Smooth muscle cell (in vitro differentiated cells): ENCODE measurements around the gene HIVEP1. TPM values are rescaled to one million over a fixed set of nuclear protein-coding genes. Genes with fewer than 3 reads are reported as not detected.
A peak's percentile ranks its signal among the peaks of the same experiment; 100 is the strongest.

Experiments
- DNase-seq: peaks from one replicate; lab custom pipeline; 2025; ENCODE audit not compliant: unreplicated experiment; lab: John Stamatoyannopoulos, UW
- H2AFZ ChIP-seq: fragments of 200-600 bp; sonication (generic); 2 replicates; pipeline ENCODE4 v1.6.0; 2016; ENCODE audit warnings: antibody characterized with exemption, low read depth, mild to moderate bottlenecking
- H3F3A ChIP-seq: fragments of 200-600 bp; sonication (generic); 2 replicates; pipeline ENCODE4 v1.6.0; 2017; ENCODE audit warnings: antibody characterized with exemption, low read depth
- H3K27ac ChIP-seq: fragments of 200-600 bp; sonication (generic); 2 replicates; pipeline ENCODE4 v1.5.1; 2016; ENCODE audit warnings: low read depth, mild to moderate bottlenecking
- H3K27me3 ChIP-seq: fragments of 200-600 bp; sonication (generic); 2 replicates; pipeline ENCODE4 v1.6.1; 2016; ENCODE audit warnings: low read depth, mild to moderate bottlenecking
- H3K36me3 ChIP-seq: fragments of 200-600 bp; sonication (generic); 2 replicates; pipeline ENCODE4 v1.5.1; 2016; ENCODE audit warnings: low read depth
- H3K4me1 ChIP-seq: fragments of 200-600 bp; sonication (generic); 2 replicates; pipeline ENCODE4 v1.5.1; 2016; ENCODE audit warnings: low read depth
- H3K4me2 ChIP-seq: fragments of 200-600 bp; sonication (generic); 2 replicates; pipeline ENCODE4 v1.6.0; 2016; ENCODE audit warnings: mild to moderate bottlenecking
- H3K4me3 ChIP-seq: fragments of 200-600 bp; sonication (generic); 2 replicates; pipeline ENCODE4 v1.5.1; 2016; ENCODE audit warnings: mild to moderate bottlenecking
- H3K79me2 ChIP-seq: fragments of 200-600 bp; sonication (generic); 2 replicates; pipeline ENCODE4 v1.6.0; 2016; ENCODE audit warnings: low read depth, mild to moderate bottlenecking
- H3K9ac ChIP-seq: fragments of 200-600 bp; sonication (generic); 2 replicates; pipeline ENCODE4 v1.6.0; 2016; ENCODE audit warnings: low read depth
- H3K9me3 ChIP-seq: fragments of 200-600 bp; sonication (generic); replicated peaks from 2 replicates; pipeline ENCODE4 v1.5.1; 2016; ENCODE audit warnings: low read depth
- H4K20me1 ChIP-seq: fragments of 200-600 bp; sonication (generic); 2 replicates; pipeline ENCODE4 v1.6.0; 2016; ENCODE audit warnings: low read depth
- CTCF ChIP-seq: fragments of 200-600 bp; sonication (generic); IDR thresholded peaks from 2 replicates; pipeline ENCODE4 v1.5.1; 2017; ENCODE audit warnings: borderline replicate concordance, mild to moderate bottlenecking, antibody characterized with exemption; ENCODE audit not compliant: insufficient read depth, poor library complexity, severe bottlenecking
- WGBS: methylation state at CpG from one replicate; pipeline ENCODE4 v1.1.7; 2016; ENCODE audit warnings: low lambda C conversion rate; 5-methylcytosine and 5-hydroxymethylcytosine counted together
- polyA plus RNA-seq: library from polyadenylated mRNA; unstranded; fragments of >200 nt; fragmentation: Nextera tagmentation; extraction: Ambion mirVana; gene quantifications from 2 replicates; pipeline ENCODE4 v1.2.1, GENCODE V29; 2016
- total RNA-seq: library from RNA; depleted of rRNA; stranded (reverse); fragments of >200 nt; gene quantifications from 2 replicates; pipeline ENCODE4 v1.2.3, GENCODE V29; 2014

HIVEP1 gene
- total and polyA plus RNA-seq, 2 experiments from 2014 or later = 6.8 to 58.8 TPM

GRCh38 chr6:12148317-12148801 lies 136.2 kb downstream of the HIVEP1 start:
- peak overlapping the region; percentile 70 for H3K27ac ChIP-seq
- peaks cover 13% of the 10 kb centered on the region for H3K4me1 ChIP-seq
- peaks cover 9% of the 10 kb centered on the region for H3F3A ChIP-seq
- H2AFZ ChIP-seq = no peak overlapping the region
- peak overlapping the region; percentile 52 for H3K4me2 ChIP-seq
- no peaks in the 10 kb centered on the region for H3K36me3 ChIP-seq
- TF ChIP-seq CTCF = no peak
- no peak for DNase-seq
- no peaks in the 10 kb centered on the region for H3K79me2 ChIP-seq
- H3K9me3 ChIP-seq = no peaks in the 10 kb centered on the region
- H3K27me3 ChIP-seq = no peaks in the 10 kb centered on the region
- peaks cover 3% of the 10 kb centered on the region for H4K20me1 ChIP-seq
- peak overlapping the region; percentile 16 for H3K9ac ChIP-seq
- 50% methylated on average over 3 of the region's 3 CpGs for WGBS
- H3K4me3 ChIP-seq = no peak overlapping the region

DNA sequence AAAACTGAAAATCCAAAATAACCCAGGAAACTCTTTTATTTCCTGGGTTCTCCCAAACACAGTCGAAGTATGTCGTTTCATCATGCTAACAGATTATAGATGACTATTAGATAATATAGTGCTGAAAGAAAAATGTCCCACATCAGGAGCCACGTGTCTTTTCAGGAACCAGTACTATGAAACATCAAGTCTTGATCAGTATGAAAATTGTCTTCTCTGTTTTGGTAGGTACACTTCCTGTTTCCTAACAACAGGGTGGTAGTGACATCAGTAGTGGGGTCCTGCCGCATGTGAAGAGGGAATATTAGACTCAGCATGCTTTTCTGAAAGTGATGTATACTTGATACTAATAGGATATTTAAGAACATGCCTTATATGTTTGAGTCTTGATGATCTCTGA lies 136.7 kb downstream of the HIVEP1 start:
- H3K27me3 ChIP-seq = no peaks in the 10 kb centered on the region
- DNase-seq = no peak
- peaks cover 13% of the 10 kb centered on the region for H3K4me1 ChIP-seq
- no peaks in the 10 kb centered on the region for H3K36me3 ChIP-seq
- H3K27ac ChIP-seq = peak overlapping the region; percentile 70
- 71% methylated on average over 4 of the region's 4 CpGs for WGBS
- no peak for TF ChIP-seq CTCF
- H3F3A ChIP-seq = peaks cover 9% of the 10 kb centered on the region
- no peaks in the 10 kb centered on the region for H3K9me3 ChIP-seq
- H3K4me3 ChIP-seq = no peak overlapping the region
- H3K4me2 ChIP-seq = peak overlapping the region; percentile 52
- peak overlapping the region; percentile 16 for H3K9ac ChIP-seq
- H2AFZ ChIP-seq = no peak overlapping the region
- no peaks in the 10 kb centered on the region for H3K79me2 ChIP-seq
- H4K20me1 ChIP-seq = peaks cover 3% of the 10 kb centered on the region

DNA sequence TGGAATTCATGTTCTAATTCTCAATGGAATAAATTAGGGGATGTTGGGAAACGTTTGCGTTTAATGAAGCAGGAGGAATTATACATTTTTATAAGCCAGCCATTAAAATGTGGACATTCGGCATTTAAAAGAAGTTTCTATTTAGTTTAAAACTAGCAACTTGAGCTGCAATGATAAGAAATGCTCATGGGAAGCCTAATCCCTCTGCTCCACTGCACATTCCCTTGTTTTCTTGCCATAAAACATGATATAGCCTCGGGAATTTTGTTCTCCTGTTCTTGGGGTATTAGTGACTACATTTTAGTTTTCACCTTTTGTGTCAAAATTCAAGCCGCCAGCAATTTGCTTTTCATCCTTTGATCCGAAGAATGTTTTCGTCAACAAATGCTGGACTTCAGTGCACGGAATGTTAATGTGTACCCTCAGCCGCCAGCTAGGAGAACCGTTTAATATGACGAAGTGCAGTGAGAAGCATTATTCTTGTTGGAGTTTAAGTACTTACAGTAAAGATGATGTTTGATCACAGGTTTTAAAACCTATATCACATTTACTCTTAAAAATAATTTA lies 137.9 kb downstream of the HIVEP1 start:
- Histone ChIP-seq H3K4me3 (no peak overlapping the region), H3K27ac (no peak overlapping the region), H3F3A (peaks cover 9% of the 10 kb centered on the region), H3K36me3 (no peaks in the 10 kb centered on the region), H3K9ac (no peak overlapping the region), H3K4me2 (peak overlapping the region; percentile 52), H3K27me3 (no peaks in the 10 kb centered on the region), H3K79me2 (no peaks in the 10 kb centered on the region), H3K4me1 (peaks cover 13% of the 10 kb centered on the region), H4K20me1 (peaks cover 3% of the 10 kb centered on the region), H3K9me3 (no peaks in the 10 kb centered on the region), H2AFZ (no peak overlapping the region)
- TF ChIP-seq CTCF = no peak
- DNase-seq = no peak
- 64% methylated on average over 11 of the region's 11 CpGs for WGBS
